Pancreas (tissue), 10 donors: ENCODE data around the gene ARHGAP22. TPM values are rescaled to one million over a fixed set of nuclear protein-coding genes. Genes with fewer than 3 reads are reported as not detected.

Source experiments
- ATAC-seq, 4 donors: fragments of 200-7000 bp; cut with Tn5 transposase; one replicate each; pipeline versions ENCODE4 v1.8.0 to v1.9.1; 2020; ENCODE audit warnings: mild to moderate bottlenecking in 4 of 4, moderate library complexity in 4 of 4
- DNase-seq, 6 donors: peaks; one replicate each; pipeline ENCODE4 v3.0.0-alpha.2; 2020
- FAIRE-seq: peaks from 2 replicates; lab custom pipeline; 2012; peaks lifted over from hg19 to GRCh38; lab: Jason Lieb, UNC
- H3K27ac ChIP-seq, 4 donors: fragments of 200-600 bp; sonication (generic); 1 replicate in 3 of 4; 2 replicates in 1 of 4; pipeline versions ENCODE4 v1.5.0 to v1.8.0; 2020
- H3K27me3 ChIP-seq, 4 donors: fragments of 200-600 bp; one replicate each; pipeline ENCODE4 v1.8.0; 2021
- H3K36me3 ChIP-seq, 3 donors: fragments of 200-600 bp; sonication (generic) in 1 of 3; one replicate each; pipeline versions ENCODE4 v1.5.0 to v1.8.0; 2020 to 2021
- H3K4me1 ChIP-seq, 3 donors: fragments of 200-600 bp; one replicate each; pipeline ENCODE4 v1.8.0; 2021
- H3K4me3 ChIP-seq, 4 donors: fragments of 200-600 bp; sonication (generic) in 2 of 4; one replicate each; pipeline versions ENCODE4 v1.5.0 to v1.8.0; 2020 to 2021
- H3K9me3 ChIP-seq, 4 donors: fragments of 200-600 bp; one replicate each; pipeline ENCODE4 v1.8.0; 2021
- WGBS, 2 donors: extraction: QIAGEN DNeasy Blood & Tissue Kit; methylation state at CpG; one replicate each; pipeline ENCODE4 v1.1.7; 2013; 5-methylcytosine and 5-hydroxymethylcytosine counted together
- intact Hi-C, 3 donors: fragments of 100-400 bp; cut with DNase I; formaldehyde crosslinking; loops; one replicate each; pipeline versions ENCODE4 v1.11.1 to v1.14.2; 2022
- polyA plus RNA-seq, 2 donors: library from polyadenylated mRNA; stranded (reverse); fragments of 200-250 nt; gene quantifications; one replicate each; pipeline ENCODE4 v1.2.3, GENCODE V29; 2013
- total RNA-seq, 6 donors: library from RNA; stranded (reverse); fragmentation: NEBNext Ultra II Directional in 4 of 6; extraction: Animal tissue kit (Norgen Biotek cat#: 25700) in 4 of 6; gene quantifications; one replicate each; pipeline versions ENCODE4 v1.2.1 to v1.2.4, GENCODE V29; 2021 to 2023
- TF ChIP-seq, protein P1 (sequence below), 4 donors: fragments of 200-600 bp; sonication (generic) in 3 of 4; IDR thresholded peaks; one replicate each; pipeline versions ENCODE4 v1.5.0 to v1.8.0; 2021; ENCODE audit warnings: antibody characterized with exemption in 4 of 4
- donor health status: healthy with polysubstance abuse.
- donor health status: DM: no; HTN: no; CAD: no; lungs with moderate emphysema.
- donor health status: DM: no; HTN: no; CAD: no.
- donor health status: control.
- donor health status: control.
- donor health status: Bipolar disorder and iron deficiency.
- donor health status: DM: yes; HTN: yes; CAD: no.
- donor health status: DM: no; HTN: no; CAD: no.
- donor health status: DM: no; HTN: no; CAD: no.
- donor health status: DM: yes; HTN: yes; CAD: no.

ARHGAP22 gene
- total and polyA plus RNA-seq, 8 donors, result 1.1 to 6.0 (median 1.9) TPM

DNA sequence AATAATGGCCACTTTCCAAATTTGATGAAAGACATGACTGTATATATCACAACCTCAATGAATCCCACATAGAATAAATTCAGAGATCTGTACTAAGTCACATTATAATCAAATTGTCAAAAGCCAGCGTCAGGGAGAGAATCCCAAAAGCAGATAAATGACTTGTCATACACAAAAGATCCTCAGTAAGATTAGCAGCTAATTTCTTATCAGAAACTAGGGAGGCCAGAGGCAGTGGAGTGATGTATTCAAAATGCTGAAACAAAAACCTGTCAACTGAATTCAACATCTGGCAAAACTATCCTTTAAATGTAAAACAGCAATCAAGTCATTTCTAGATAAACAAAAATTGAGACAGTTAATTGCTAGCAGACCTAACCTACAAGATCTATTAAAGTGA, 11.6 kb upstream of the ARHGAP22 start:
- FAIRE-seq, result no peak
- Histone ChIP-seq H3K9me3 (no peaks in the 10 kb centered on the region), H3K27me3 (no peaks in the 10 kb centered on the region), H3K36me3 (no peaks in the 10 kb centered on the region), H3K4me3 (no peak overlapping the region), H3K27ac (no peak overlapping the region), H3K4me1 (no peaks in the 10 kb centered on the region)
- no peak for ATAC-seq
- intact Hi-C loops, result no loop called here
- no peak for DNase-seq
- WGBS, 2 donors, result 52 to 58% methylated on average over 1 of the region's 1 CpG
- TF ChIP-seq, protein P1, sequence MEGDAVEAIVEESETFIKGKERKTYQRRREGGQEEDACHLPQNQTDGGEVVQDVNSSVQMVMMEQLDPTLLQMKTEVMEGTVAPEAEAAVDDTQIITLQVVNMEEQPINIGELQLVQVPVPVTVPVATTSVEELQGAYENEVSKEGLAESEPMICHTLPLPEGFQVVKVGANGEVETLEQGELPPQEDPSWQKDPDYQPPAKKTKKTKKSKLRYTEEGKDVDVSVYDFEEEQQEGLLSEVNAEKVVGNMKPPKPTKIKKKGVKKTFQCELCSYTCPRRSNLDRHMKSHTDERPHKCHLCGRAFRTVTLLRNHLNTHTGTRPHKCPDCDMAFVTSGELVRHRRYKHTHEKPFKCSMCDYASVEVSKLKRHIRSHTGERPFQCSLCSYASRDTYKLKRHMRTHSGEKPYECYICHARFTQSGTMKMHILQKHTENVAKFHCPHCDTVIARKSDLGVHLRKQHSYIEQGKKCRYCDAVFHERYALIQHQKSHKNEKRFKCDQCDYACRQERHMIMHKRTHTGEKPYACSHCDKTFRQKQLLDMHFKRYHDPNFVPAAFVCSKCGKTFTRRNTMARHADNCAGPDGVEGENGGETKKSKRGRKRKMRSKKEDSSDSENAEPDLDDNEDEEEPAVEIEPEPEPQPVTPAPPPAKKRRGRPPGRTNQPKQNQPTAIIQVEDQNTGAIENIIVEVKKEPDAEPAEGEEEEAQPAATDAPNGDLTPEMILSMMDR (IDR thresholded peaks at IDR 0.05), result no peak

DNA sequence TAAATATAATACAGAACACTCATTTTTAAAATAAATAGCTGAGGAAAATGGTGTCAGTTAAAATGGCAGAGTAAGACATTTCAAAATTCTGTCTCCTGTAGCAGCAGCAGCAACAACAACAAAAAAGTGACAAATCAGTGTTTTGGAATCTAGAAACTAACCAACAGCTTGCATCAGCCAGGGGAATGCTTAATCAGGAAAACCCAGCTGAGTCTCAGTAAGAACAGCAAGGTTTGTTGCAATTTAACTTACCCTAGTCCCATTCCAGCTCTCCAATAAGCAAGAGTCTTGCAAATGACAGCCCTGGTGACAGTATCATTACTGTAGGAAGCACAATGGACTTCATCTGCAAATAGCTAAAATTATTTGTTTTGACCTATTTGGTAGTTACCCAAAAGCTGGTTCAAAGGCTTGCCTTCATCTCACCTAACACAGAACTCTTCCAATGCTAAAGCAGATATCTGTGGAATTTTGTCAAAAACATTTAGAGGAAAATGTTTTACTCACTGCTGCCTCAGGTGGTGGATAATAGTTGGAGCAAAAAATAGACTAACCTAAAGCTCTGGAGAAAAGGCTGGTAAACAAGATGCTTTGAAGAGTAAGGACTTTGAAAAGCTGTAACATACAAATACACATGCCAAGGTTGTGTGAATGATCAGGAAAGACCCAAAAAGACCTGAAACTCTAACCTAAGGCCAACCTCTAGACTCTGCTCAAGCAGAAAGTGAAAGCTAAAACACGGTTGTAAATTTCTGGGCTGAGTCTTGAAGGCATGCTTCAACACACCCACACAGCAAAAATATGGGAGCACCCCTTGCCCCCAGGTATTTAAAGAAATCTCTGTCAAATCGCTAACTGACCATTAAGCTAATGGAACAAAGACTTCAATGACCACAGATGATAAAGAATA, 9.9 kb upstream of the ARHGAP22 start:
- no peak for DNase-seq
- Histone ChIP-seq H3K4me3 (no peak overlapping the region), H3K4me1 (no peaks in the 10 kb centered on the region), H3K9me3 (no peaks in the 10 kb centered on the region), H3K27ac (no peak overlapping the region), H3K27me3 (no peaks in the 10 kb centered on the region), H3K36me3 (no peaks in the 10 kb centered on the region)
- ATAC-seq, result no peak
- FAIRE-seq, result no peak
- TF ChIP-seq, protein P1 (IDR thresholded peaks at IDR 0.05), result no peak
- 57 to 58% methylated on average over 2 of the region's 2 CpGs for WGBS, 2 donors
- intact Hi-C loops, result no loop called here

DNA sequence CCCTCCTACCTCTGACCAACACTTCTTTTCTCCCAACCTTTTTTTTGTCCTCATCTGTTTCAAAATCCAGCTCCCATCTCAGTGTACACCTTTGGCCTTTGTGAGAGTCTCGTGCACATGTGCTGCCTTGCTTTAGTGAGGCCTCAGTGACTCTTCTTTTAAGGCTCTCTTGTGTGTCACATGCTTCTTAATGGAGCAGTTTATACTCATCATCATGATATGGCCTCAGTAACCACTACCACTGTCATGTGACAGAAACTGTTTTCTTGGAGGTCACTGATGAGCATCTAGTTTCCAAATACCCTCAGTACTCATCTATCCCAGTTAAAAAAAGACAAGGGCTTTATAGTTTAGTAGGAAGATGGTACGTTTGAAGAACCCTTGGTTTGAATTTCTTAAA, 8.1 kb upstream of the ARHGAP22 start:
- H3K4me3 ChIP-seq, result no peak overlapping the region
- no peak overlapping the region for H3K27ac ChIP-seq
- H3K9me3 ChIP-seq, result no peaks in the 10 kb centered on the region
- intact Hi-C loops, result no loop called here
- no peaks in the 10 kb centered on the region for H3K4me1 ChIP-seq
- ATAC-seq (no peak), DNase-seq (no peak), FAIRE-seq (no peak)
- no peaks in the 10 kb centered on the region for H3K27me3 ChIP-seq
- whole genome bisulfite sequencing, 2 donors, result 72 to 73% methylated on average over 2 of the region's 2 CpGs
- TF ChIP-seq, protein P1 (IDR thresholded peaks at IDR 0.05), result no peak
- H3K36me3 ChIP-seq, result no peaks in the 10 kb centered on the region

DNA sequence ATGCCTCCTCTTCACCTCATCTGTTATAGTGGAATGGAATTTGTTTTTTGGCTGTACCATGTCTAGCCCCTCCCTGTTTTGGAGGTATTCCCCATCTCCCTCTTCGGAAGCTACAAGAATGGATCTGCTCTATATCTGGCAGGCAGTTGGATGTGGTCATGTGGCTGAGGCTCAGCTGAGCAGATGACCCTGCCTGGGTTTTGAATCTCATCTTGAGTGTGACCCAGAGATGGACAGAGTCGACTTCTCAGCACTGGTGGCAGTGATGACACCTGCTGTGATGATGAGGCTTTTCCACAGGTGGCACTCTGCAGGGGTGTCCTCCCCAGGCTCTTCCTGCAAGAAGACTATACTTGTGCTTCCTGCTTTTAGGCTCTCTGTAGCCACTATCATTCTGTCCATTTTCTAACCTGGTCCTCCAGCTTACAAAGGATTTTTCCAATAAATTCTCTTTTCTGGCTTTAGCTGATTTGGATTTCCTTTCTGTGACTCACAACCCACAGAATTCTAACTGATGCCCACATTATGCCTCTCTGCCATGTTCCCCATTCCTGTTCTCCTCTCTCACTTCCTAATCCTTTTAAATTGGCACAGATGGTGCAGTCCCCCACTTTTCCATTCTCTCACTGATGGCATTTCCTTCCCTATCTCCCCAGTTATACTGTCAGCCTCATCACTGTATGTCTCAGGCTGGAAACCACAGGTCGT, 7.5 kb upstream of the ARHGAP22 start:
- Histone ChIP-seq H3K9me3 (no peaks in the 10 kb centered on the region), H3K27ac (no peak overlapping the region), H3K27me3 (no peaks in the 10 kb centered on the region), H3K4me3 (no peak overlapping the region), H3K4me1 (no peaks in the 10 kb centered on the region), H3K36me3 (no peaks in the 10 kb centered on the region)
- no peak for DNase-seq
- ATAC-seq, result no peak
- 62 to 70% methylated on average over 3 of the region's 3 CpGs for WGBS, 2 donors
- TF ChIP-seq, protein P1 (IDR thresholded peaks at IDR 0.05), result no peak
- FAIRE-seq, result no peak
- intact Hi-C loops, result no loop called here
